ENCODE data around the gene LMOD2.

LMOD2 gene, protein sequence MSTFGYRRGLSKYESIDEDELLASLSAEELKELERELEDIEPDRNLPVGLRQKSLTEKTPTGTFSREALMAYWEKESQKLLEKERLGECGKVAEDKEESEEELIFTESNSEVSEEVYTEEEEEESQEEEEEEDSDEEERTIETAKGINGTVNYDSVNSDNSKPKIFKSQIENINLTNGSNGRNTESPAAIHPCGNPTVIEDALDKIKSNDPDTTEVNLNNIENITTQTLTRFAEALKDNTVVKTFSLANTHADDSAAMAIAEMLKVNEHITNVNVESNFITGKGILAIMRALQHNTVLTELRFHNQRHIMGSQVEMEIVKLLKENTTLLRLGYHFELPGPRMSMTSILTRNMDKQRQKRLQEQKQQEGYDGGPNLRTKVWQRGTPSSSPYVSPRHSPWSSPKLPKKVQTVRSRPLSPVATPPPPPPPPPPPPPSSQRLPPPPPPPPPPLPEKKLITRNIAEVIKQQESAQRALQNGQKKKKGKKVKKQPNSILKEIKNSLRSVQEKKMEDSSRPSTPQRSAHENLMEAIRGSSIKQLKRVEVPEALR

DNA sequence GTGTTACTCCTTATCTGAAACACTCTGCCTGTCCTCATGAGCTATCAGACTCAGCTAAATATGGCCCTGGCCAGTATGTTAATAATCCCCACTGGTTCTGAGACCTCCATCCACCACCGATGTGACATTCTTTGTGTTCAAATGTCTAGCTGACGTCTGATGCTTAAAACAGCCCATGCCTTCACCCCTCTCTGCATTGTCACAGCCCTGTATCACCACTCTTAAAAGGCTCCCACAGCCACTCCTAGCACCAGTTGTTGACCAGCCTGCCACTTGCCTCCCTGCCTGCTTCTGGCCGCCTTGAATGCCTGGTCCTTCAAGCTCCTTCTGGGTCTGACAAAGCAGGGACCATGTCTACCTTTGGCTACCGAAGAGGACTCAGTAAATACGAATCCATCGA is at the start of gene LMOD2:
Gene LMOD2, plus strand, starts transcription at position 253 of the 400 bp plus-strand sequence. Its CDS starts 98 bp downstream, at position 351.
- TF ChIP-seq, protein P1, sequence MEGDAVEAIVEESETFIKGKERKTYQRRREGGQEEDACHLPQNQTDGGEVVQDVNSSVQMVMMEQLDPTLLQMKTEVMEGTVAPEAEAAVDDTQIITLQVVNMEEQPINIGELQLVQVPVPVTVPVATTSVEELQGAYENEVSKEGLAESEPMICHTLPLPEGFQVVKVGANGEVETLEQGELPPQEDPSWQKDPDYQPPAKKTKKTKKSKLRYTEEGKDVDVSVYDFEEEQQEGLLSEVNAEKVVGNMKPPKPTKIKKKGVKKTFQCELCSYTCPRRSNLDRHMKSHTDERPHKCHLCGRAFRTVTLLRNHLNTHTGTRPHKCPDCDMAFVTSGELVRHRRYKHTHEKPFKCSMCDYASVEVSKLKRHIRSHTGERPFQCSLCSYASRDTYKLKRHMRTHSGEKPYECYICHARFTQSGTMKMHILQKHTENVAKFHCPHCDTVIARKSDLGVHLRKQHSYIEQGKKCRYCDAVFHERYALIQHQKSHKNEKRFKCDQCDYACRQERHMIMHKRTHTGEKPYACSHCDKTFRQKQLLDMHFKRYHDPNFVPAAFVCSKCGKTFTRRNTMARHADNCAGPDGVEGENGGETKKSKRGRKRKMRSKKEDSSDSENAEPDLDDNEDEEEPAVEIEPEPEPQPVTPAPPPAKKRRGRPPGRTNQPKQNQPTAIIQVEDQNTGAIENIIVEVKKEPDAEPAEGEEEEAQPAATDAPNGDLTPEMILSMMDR (IDR thresholded peaks at IDR 0.05; ENCODE audit: low read depth, low read length) = no peak
- no peak for DNase-seq (ENCODE audit: low read depth in 2 of 2)
- no peak within 1 kb of the TSS for H3K4me3 ChIP-seq (replicated peaks in 1 of 2; ENCODE audit: low read depth in 2 of 2, low read length in 2 of 2)

DNA sequence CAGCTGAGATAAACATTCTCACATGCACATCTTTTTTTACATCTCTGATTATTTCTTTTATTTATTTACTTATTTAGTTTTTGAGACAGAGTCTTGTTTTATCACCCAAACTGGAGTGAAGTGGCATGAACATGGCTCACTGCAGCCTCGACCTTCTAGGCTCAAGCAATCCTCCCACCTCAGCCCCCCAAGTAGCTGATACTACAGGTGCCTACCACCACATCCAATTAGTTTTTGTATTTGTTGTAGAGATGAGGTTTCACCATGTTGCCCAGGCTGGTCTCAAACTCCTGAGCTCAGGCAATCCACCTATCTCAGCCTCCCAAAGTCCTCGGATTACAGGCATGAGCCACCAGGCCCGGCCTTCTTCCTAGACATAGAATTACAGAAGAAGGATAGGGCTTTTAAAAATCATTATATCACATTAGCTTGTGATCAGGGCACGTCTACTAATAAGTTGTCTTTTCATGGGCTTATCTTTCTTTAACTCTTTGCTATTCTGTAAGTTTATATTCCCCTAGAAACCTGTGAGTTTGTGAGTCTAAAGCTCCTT is 48.2 kb upstream of the LMOD2 start:
- H3K4me3 ChIP-seq (replicated peaks in 1 of 2; ENCODE audit: low read depth in 2 of 2, low read length in 2 of 2) = no peak overlapping the region
- TF ChIP-seq, protein P1 (IDR thresholded peaks at IDR 0.05; ENCODE audit: low read depth, low read length) = no peak
- DNase-seq (ENCODE audit: low read depth in 2 of 2) = no peak

DNA sequence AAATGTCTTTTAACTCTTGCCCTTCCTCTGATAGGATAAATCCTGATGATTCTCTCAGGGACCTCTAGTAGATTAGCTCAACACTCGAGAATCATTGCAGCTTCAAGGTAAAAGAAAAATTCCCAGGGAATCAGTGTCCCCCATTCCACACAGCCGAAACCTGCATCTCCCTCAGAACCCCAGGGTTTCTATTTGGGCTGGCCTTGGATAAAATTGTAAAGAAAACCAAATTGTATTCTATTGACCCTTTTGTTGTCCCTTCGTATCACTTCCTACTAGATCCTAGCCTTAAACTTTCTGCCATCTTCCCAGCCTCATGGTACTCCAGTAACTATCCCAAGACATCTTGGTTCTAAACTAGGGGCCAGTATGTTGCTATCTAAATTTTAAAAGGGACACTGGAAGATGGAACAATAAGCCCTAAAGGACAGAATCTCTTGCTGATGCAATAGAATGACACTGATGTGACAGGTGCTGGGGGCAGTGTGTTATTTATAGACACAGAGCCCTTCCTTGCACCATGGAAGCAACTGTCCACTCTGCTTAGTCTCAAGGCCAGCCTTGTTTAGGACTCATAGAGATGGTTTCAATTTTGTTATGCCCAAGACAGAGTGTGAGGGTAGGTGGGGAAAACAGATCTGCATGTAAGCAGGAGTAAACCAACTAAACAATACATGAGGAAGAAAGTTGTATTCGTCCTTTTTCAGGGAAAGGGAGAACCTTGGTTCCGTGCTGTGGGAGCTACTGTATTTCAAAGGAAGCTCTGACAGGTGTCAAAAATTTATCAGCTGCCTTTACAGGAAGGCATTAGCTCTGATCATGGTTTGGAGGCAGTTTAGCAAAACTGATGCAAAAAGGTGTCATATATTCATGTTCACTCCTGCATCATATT is 46.4 kb upstream of the LMOD2 start:
- TF ChIP-seq, protein P1 (IDR thresholded peaks at IDR 0.05; ENCODE audit: low read depth, low read length) = no peak
- DNase-seq (ENCODE audit: low read depth in 2 of 2) = no peak
- no peak overlapping the region for H3K4me3 ChIP-seq (replicated peaks in 1 of 2; ENCODE audit: low read depth in 2 of 2, low read length in 2 of 2)

DNA sequence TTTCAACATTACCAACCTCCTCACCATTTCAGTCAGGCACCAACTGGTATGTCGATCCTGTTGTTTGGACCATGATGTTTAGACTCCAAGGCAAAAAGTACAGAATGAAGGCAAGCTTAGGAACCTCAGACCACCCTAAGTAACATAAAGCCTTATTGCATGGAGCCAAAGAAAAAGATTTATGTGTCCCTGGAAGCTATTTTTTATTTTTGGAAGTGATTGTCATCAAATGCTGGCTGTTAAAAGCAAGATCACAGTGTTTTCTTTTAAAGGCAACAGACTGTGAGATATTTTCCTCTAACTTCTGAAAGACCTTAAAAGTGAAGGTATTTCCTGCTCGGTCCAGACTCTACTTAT is 45.8 kb upstream of the LMOD2 start:
- no peak overlapping the region for H3K4me3 ChIP-seq (replicated peaks in 1 of 2; ENCODE audit: low read depth in 2 of 2, low read length in 2 of 2)
- TF ChIP-seq, protein P1 (IDR thresholded peaks at IDR 0.05; ENCODE audit: low read depth, low read length) = no peak
- DNase-seq (ENCODE audit: low read depth in 2 of 2) = no peak

DNA sequence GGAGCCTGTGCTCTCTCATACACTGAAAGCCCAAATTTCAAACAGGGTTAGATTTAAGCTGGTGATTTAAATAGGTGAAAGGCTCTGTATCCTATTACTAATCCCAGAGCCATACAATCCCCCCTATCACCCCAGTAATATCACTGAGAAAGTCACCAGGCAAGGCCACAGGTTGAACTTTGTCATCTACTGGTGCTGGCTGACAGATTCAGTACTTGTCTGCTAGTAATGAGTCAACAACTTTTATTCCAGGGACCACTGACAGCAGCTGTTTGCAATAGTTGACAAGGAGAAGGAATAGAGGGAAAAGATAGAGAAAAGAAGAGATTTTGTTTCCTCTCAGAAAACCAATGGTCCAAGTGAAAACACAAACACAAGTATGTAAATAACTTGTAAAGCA is 43.6 kb upstream of the LMOD2 start:
- H3K4me3 ChIP-seq (replicated peaks in 1 of 2; ENCODE audit: low read depth in 2 of 2, low read length in 2 of 2) = no peak overlapping the region
- DNase-seq (ENCODE audit: low read depth in 2 of 2) = no peak
- TF ChIP-seq, protein P1 (IDR thresholded peaks at IDR 0.05; ENCODE audit: low read depth, low read length) = no peak

DNA sequence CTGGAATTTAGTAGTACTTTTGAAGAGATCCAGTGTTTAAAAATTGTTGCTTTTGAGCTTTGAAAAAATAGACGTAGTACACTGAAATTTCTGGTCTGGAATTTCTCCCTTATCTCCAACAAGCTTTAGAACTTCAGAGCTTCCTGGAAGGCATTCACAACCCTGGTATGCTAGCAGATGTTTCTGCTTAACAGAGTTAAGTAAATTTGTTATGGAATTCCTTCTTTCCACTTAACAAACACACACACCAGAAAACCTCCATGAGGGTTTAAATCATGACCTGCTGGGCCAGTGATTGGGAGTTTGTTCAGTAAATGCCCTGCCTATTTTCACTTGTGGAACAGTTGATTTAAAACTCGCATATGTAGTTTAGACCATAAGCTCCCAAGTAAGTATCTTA is 40.3 kb upstream of the LMOD2 start:
- peak; percentile 52 to 91 for DNase-seq (ENCODE audit: low read depth in 2 of 2)
- TF ChIP-seq, protein P1 (IDR thresholded peaks at IDR 0.05; ENCODE audit: low read depth, low read length) = no peak
- H3K4me3 ChIP-seq (replicated peaks in 1 of 2; ENCODE audit: low read depth in 2 of 2, low read length in 2 of 2) = no peak overlapping the region
